CD4-positive, alpha-beta T cell treated with Interleukin-17A for 1 hour (primary cell): ENCODE results near the gene SPATA31C2.
A peak's percentile ranks its signal among the peaks of the same experiment; 100 is the strongest.
"Not testable (repeated sequence)": the region's sequence is repeated elsewhere in the genome, so short reads cannot be mapped to it uniquely, and the experiment has no call there.

Source experiments
- DNase-seq: peaks from one replicate; pipeline ENCODE4 v3.0.0-alpha.2; 2020

Gene SPATA31C2

GRCh38 chr9:88138375-88138774, at the start of gene SPATA31C2:
Gene SPATA31C2 (minus strand): TSS chr9:88138475. CDS start chr9:88138446, 29 bp downstream.
- DNase-seq: not testable (repeated sequence)

GRCh38 chr9:88187631-88188030, 49.4 kb upstream of the SPATA31C2 start:
- no peak for DNase-seq

DNA sequence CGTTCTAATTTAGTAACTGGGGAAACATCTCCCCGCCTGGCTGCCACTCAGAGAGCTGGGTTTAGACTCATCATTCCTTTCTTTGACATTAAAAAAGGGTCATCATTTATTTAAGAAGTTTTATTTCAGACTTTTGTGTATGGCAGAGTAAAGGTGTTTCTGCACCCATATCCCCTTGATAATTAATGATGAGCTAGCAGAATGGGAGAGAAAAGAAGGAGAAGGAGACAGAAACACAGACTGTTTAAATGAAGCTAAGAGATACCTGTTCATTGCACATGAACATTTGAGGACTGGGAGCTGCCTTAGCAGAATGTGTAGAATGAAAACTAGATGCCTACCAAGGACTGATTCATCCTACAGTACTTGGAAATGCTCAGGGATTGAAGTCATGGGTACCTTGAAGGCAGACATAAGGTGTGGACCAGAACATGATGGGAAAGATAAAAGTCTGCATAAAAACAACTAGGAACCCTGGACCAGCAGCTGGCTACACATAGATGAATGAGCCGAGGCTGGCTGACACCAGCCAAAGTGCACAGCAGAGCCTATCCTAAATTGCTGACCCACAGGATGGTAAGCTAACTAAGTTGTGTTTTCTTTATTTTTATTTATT, 48.3 kb upstream of the SPATA31C2 start:
- no peak for DNase-seq

DNA sequence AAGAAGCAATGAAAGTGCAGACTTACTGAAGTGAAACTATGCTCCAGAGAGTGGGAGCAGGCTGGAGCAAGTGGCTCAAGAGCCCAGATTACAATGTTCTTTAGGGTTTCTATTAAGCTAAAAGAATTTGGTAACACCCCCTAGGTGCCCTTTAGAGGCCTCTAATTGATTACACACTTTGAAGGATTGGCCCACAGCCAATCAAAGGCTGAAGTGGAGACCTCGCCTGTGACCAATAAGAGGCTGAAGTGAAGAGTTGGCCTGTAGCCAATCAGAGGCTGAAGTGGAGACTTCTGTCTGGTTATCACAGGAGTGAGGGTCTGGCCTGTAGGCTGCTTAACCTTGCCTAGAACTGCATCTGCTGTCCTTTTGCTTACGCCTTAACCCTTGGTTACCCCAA, 46.7 kb upstream of the SPATA31C2 start:
- no peak for DNase-seq

GRCh38 chr9:88183798-88184495, 45.7 kb upstream of the SPATA31C2 start:
- DNase-seq: no peak

DNA sequence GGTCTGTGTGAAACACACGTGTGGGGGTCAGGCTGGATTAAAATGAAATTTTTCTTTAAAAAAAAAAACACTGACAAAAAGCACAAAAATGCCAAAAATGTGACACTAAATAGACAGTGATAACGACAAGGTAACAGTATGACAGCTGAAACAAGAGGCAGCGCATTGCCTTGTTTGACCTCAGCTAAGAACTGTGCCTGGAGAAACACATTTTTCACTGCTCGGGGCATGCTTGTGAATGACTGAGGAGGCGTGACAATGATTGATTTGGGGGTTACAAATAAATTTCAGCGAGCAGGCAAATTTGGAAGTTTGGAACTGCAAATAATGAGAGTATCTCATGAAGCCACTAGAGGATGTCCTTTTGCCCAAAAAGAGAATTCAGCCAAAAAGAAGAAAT, 44.2 kb upstream of the SPATA31C2 start:
- DNase-seq: no peak

DNA sequence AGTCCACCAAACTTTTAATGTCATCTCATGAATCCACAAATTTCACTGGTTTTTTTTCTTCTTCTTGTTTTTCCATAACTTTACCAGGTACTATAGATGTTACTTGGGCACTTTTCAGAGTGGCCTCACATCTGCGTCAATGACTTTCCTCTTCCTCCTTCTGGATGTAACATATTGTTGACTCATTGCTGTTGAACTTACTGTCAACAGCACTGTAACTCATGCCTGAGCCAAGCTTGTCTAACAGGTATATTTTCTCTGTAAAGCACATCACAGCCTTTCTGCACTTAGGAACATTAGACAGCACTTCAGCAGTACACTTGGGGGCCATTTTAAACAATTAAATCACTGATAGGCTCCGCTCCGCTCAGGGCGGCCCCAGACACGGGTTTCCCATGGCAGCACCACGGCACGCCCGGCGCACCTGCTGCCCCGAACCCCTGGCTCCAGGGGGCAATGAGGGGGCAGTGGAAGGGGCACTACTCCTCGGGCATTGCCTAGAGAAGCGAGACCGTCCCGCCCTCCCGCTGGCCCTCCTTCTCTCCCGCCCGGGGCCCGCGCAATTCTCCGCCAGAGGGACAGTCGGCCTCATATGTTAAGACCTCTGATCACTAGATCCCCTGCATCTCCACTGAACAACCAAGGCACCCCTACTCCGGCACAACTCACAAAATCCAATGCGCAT, 41.9 kb upstream of the SPATA31C2 start:
- no peak for DNase-seq

- peak; percentile 40 for DNase-seq
Observed at GRCh38 chr9:88179062-88179521, 40.8 kb upstream of the SPATA31C2 start.

DNA sequence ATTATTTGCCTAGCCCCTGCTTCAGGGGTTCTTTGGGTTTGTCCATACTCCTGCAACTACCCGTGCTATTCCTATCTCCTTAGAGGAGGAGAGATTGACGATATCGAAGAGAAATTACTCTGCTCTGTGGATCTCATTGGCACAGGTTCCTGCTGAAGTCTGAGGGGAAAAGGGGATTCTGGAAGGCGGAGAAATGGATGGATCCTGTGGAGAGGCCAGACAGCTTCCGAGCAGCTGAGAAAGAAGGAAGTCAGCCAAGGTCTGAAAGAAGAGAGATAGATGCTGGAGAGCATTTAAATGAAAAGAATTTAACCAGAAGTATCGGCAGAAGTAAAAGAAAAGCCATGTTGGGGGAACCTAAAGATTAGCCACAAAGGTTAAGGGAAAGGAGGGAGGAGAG, 40.4 kb upstream of the SPATA31C2 start:
- DNase-seq: no peak

- DNase-seq: no peak
Observed at GRCh38 chr9:88177371-88177770, 39.1 kb upstream of the SPATA31C2 start.

DNA sequence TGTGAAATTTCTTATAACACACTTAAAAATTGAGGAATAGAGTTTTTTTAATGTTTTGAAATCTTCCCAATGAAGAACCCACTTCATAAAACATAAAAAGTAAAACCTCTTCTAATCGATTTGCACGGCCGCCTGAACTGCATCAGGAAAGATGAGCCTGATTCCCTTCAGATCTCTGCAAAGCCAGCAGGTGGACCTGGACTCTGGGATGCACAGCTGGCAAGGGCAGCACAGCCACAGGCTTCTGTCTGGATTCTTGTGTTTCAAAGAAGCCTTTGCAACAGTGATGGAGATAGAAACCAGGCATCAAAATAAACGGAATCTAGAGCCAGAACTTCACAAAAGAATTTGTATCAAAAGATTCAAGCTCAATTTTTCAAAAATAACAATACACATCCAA, 36.0 kb upstream of the SPATA31C2 start:
- no peak for DNase-seq

GRCh38 chr9:88173378-88173999, 35.2 kb upstream of the SPATA31C2 start:
- DNase-seq: peak; percentile 68

- no peak for DNase-seq
Observed at GRCh38 chr9:88169700-88170099, 31.4 kb upstream of the SPATA31C2 start.

DNA sequence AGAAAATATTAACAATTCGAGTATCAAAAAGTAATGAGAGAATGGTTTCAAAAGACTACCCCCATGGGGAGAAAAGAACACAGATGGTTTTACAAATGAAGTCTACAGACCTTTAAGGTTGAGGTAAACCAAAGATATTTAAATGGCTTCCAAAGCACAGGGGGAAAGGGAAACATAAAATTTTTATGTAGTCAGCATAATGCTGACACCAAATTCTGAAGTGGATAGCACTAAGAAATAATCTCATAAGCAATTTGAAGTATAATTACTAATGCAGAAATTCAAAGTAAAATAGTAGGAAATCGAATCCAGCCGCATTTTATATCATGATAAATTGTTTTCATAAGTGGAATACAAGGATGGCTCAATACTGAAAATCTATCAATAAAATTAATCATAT, 30.3 kb upstream of the SPATA31C2 start:
- no peak for DNase-seq

- DNase-seq: no peak
Observed at GRCh38 chr9:88166660-88167059, 28.4 kb upstream of the SPATA31C2 start.

DNA sequence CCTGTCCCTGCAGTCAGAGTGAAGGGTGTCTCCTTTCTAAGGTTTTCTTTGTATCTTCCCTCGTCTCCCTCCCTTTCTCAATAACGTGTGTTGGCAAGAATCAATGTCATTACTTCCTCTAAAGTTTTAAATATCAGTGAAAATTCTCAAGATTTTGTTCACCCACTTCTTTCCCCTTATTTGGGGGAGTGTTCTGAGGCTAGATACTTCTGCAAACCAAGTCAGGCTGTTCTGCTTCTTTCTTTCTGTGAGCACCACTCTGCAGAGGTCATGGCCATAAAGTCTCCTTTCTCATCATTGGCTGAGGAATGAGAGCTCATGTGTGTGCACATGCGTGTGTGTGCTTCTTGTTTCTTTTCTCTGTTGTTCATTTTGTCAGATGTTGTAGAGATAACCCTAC, 26.6 kb upstream of the SPATA31C2 start:
- DNase-seq: no peak

DNA sequence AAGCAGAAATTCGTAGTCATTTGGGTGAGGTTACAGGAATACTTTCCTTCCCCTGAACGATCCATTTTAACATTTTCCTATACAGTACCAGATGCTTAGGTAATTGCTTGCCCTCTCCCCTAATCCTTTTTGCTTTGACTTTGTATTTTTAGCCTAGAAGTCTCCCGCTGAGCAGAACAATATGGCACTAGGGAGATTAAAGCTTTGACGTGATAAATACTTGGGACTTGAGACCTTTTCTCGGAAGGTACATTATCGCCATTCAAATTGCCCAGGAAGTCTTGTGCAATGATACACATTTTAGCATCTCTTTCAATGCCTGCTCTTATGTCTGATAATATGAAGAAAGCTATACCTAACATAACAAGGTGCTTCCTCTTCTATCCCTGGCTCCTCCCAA, 22.9 kb upstream of the SPATA31C2 start:
- no peak for DNase-seq

DNA sequence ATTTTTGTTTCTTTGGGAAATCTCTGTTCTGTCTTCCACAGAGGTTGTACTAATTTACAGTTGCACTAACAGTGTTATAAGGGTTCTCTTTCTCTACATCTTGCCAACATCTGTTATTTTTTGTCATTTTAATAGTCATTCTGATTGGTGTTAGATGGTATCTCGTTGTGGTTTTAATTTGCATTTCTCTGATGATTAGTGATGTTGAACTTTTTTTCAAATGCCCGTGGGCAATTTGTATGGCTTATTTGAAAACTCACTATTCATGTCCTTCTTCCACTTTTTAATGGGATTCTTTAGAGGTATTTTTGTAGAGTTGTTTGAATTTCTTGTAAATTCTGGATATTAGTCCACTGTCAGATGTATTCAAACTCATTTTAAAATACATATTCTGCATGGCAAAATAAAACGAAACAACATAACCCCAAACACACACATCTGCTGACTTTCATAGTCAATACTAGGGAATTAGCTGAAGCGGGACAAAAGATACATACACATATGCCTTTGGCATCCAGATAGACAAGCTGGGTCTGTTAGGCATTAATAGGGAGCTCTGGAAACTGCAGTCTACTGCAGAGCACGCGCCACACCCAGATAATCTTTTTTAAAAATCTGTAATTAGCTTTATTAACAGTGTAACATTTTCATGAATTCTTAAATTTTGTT, 5.8 kb upstream of the SPATA31C2 start:
- no peak for DNase-seq

GRCh38 chr9:88143179-88143578, 4.9 kb upstream of the SPATA31C2 start:
- no peak for DNase-seq

DNA sequence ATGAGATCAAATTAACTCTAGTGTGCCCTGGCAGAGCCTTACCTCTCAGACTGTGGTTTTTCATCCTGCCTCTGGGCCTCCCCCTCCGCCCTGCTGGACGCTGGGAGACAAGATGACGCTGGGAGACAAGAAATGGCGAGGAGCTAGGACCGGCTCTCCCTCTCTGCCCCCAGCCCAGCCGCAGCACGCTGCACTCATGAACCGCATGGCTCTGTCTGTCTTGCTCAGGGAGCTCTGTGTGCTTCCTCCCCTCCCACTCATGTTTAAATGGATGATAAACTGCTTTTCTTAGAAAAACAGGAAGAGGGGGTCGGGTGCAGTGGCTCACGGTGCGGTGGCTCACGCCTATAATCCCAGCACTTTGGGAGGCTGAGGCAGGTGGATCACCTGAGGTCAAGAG, 4.7 kb downstream of the SPATA31C2 start:
- DNase-seq: not testable (repeated sequence)

- not testable (repeated sequence) for DNase-seq
Observed at GRCh38 chr9:88129556-88129955, 8.7 kb downstream of the SPATA31C2 start.

GRCh38 chr9:88127700-88128300, 10.5 kb downstream of the SPATA31C2 start:
- DNase-seq: not testable (repeated sequence)

- not testable (repeated sequence) for DNase-seq
Observed at GRCh38 chr9:88123413-88123812, 14.9 kb downstream of the SPATA31C2 start.
